H1 (cell line): Measurements from ENCODE around the gene LANCL2. TPM values are rescaled to one million over a fixed set of nuclear protein-coding genes. Genes with fewer than 3 reads are reported as not detected.

Experiments
- CTCF ChIA-PET: fragments of 300-600 bp; sonication (Branson Sonifier 250); formaldehyde crosslinking; loops from one replicate; lab custom pipeline; 2021; ENCODE audit not compliant: partially characterized antibody; lab: Charles Lee
- POLR2A ChIA-PET: fragments of 300-600 bp; sonication (Branson Sonifier 250); formaldehyde crosslinking; loops from one replicate; lab custom pipeline; 2021; ENCODE audit warnings: inconsistent platforms; ENCODE audit not compliant: partially characterized antibody; lab: Charles Lee
- DNase-seq, 2 experiments: peaks; one replicate each; pipeline versions ENCODE4 v3.0.0 to v3.0.0-alpha.2; 2010 to 2022; ENCODE audit warnings: low spot score in 2 of 2, low read depth in 1 of 2, mixed read lengths in 1 of 2
- FAIRE-seq: peaks from 2 replicates; lab custom pipeline; 2011; peaks lifted over from hg19 to GRCh38; lab: Jason Lieb, UNC
- H2AFZ ChIP-seq: 2 replicates; pipeline ENCODE4 v1.8.1; 2012; ENCODE audit warnings: low read length, inconsistent platforms
- H2AK5ac ChIP-seq: 2 replicates; pipeline ENCODE4 v1.6.1; 2013; ENCODE audit warnings: low read depth, low read length
- H2BK120ac ChIP-seq: replicated peaks from 2 replicates; pipeline ENCODE3; 2013; ENCODE audit warnings: low read depth, low read length, inconsistent platforms
- H2BK12ac ChIP-seq: 2 replicates; pipeline ENCODE4 v1.6.1; 2013; ENCODE audit warnings: low read depth, low read length
- H2BK15ac ChIP-seq: 2 replicates; pipeline ENCODE4 v1.6.1; 2013; ENCODE audit warnings: low read length
- H2BK20ac ChIP-seq: 2 replicates; pipeline ENCODE4 v1.6.1; 2013; ENCODE audit warnings: low read length
- H2BK5ac ChIP-seq: 2 replicates; pipeline ENCODE4 v1.6.1; 2013; ENCODE audit warnings: low read depth, low read length
- H3K14ac ChIP-seq: 2 replicates; pipeline ENCODE4 v1.6.1; 2013; ENCODE audit warnings: inconsistent platforms; ENCODE audit not compliant: insufficient read length
- H3K18ac ChIP-seq: 2 replicates; pipeline ENCODE4 v1.6.1; 2013; ENCODE audit warnings: low read length; ENCODE audit errors: extremely low read depth
- H3K23ac ChIP-seq: 2 replicates; pipeline ENCODE4 v1.6.1; 2013; ENCODE audit warnings: inconsistent platforms; ENCODE audit not compliant: insufficient read length
- H3K23me2 ChIP-seq: 2 replicates; pipeline ENCODE4 v1.6.1; 2013; ENCODE audit warnings: low read depth, low read length
- H3K27ac ChIP-seq: 2 replicates; pipeline ENCODE4 v1.6.1; 2011; ENCODE audit warnings: low read depth, low read length, inconsistent platforms
- H3K27me3 ChIP-seq, 4 experiments: replicated peaks in 1 of 4; 1 replicate in 1 of 4; 2 replicates in 3 of 4; pipeline versions ENCODE4 v1.6.1 to v1.8.1; 2011 to 2013; ENCODE audit warnings: low read length in 3 of 4, mild to moderate bottlenecking in 3 of 4, inconsistent platforms in 2 of 4, mixed read lengths in 2 of 4, moderate library complexity in 1 of 4; ENCODE audit not compliant: control insufficient read depth in 3 of 4, insufficient read depth in 3 of 4; ENCODE audit errors: extremely low read depth in 1 of 4
- H3K36me3 ChIP-seq, 4 experiments: 2 replicates each; pipeline versions ENCODE4 v1.6.1 to v1.8.1; 2011 to 2013; ENCODE audit warnings: mild to moderate bottlenecking in 4 of 4, low read length in 3 of 4, moderate library complexity in 2 of 4, control low read depth in 1 of 4, inconsistent platforms in 1 of 4; ENCODE audit not compliant: insufficient read depth in 4 of 4, control insufficient read depth in 2 of 4
- H3K4ac ChIP-seq: replicated peaks from 2 replicates; pipeline ENCODE3; 2013; ENCODE audit warnings: low read length, low read depth, mixed read lengths, inconsistent platforms; ENCODE audit not compliant: insufficient read length
- H3K4me1 ChIP-seq, 4 experiments: replicated peaks in 1 of 4; 1 replicate in 1 of 4; 2 replicates in 3 of 4; pipeline versions ENCODE4 v1.6.1 to v1.8.1; 2011 to 2013; ENCODE audit warnings: low read length in 3 of 4, inconsistent platforms in 2 of 4, mixed read lengths in 1 of 4; ENCODE audit not compliant: insufficient read depth in 4 of 4, control insufficient read depth in 3 of 4
- H3K4me2 ChIP-seq, 2 experiments: 2 replicates each; pipeline versions ENCODE4 v1.6.1 to v1.8.1; 2011 to 2013; ENCODE audit warnings: low read depth in 2 of 2, low read length in 2 of 2, control low read depth in 1 of 2, inconsistent platforms in 1 of 2, mild to moderate bottlenecking in 1 of 2; ENCODE audit not compliant: insufficient read depth in 1 of 2
- H3K4me3 ChIP-seq, 4 experiments: fragments of 200-600, 300-600 bp in 1 of 4; sonication (generic), shearing (Covaris generic), sonication (Bioruptor Twin) in 1 of 4; 2 replicates each; pipeline versions ENCODE4 v1.5.1 to v1.8.1; 2011 to 2016; ENCODE audit warnings: low read length in 4 of 4, low read depth in 3 of 4, control low read depth in 2 of 4, inconsistent platforms in 2 of 4, mild to moderate bottlenecking in 2 of 4, mixed read lengths in 1 of 4, moderate library complexity in 1 of 4; ENCODE audit not compliant: insufficient read depth in 2 of 4; ENCODE audit errors: extremely low read depth in 1 of 4
- H3K56ac ChIP-seq: replicated peaks from 2 replicates; pipeline ENCODE3; 2013; ENCODE audit warnings: low read depth, mild to moderate bottlenecking, mixed read lengths, low read length, inconsistent platforms; ENCODE audit not compliant: insufficient read length
- H3K79me1 ChIP-seq: 2 replicates; pipeline ENCODE4 v1.6.1; 2013; ENCODE audit warnings: low read depth, low read length, control low read depth
- H3K79me2 ChIP-seq, 2 experiments: 2 replicates each; pipeline versions ENCODE4 v1.6.1 to v1.8.1; 2012 to 2013; ENCODE audit warnings: low read length in 2 of 2, mild to moderate bottlenecking in 2 of 2, inconsistent platforms in 1 of 2; ENCODE audit not compliant: insufficient read depth in 2 of 2, control insufficient read depth in 1 of 2
- H3K9ac ChIP-seq, 4 experiments: replicated peaks in 1 of 4; 1 replicate in 1 of 4; 2 replicates in 3 of 4; pipeline versions ENCODE4 v1.6.1 to v1.8.1; 2011 to 2013; ENCODE audit warnings: low read depth in 3 of 4, low read length in 3 of 4, control low read depth in 2 of 4, mild to moderate bottlenecking in 2 of 4, moderate library complexity in 2 of 4, inconsistent platforms in 1 of 4; ENCODE audit errors: extremely low read depth in 1 of 4
- H3K9me3 ChIP-seq, 2 experiments: 2 replicates each; pipeline versions ENCODE4 v1.6.1 to v1.8.1; 2012 to 2013; ENCODE audit warnings: mild to moderate bottlenecking in 2 of 2, moderate library complexity in 2 of 2, control low read depth in 1 of 2, inconsistent platforms in 1 of 2, low read depth in 1 of 2, low read length in 1 of 2, mixed read lengths in 1 of 2; ENCODE audit not compliant: insufficient read depth in 2 of 2
- H4K20me1 ChIP-seq, 2 experiments: replicated peaks in 1 of 2; 2 replicates each; pipeline versions ENCODE3 to v1.8.1; 2011 to 2013; ENCODE audit warnings: inconsistent platforms in 2 of 2, low read length in 2 of 2, mild to moderate bottlenecking in 1 of 2; ENCODE audit not compliant: insufficient read depth in 2 of 2, control insufficient read depth in 1 of 2
- H4K5ac ChIP-seq: 2 replicates; pipeline ENCODE4 v1.6.1; 2013; ENCODE audit warnings: low read length, low read depth, mixed read lengths, inconsistent platforms; ENCODE audit not compliant: insufficient read length
- H4K8ac ChIP-seq: 2 replicates; pipeline ENCODE4 v1.8.0; 2013; ENCODE audit warnings: mild to moderate bottlenecking, moderate library complexity, low read length, inconsistent platforms; ENCODE audit not compliant: insufficient read depth; ENCODE audit errors: extremely low read depth
- H4K91ac ChIP-seq: replicated peaks from 2 replicates; pipeline ENCODE3; 2013; ENCODE audit warnings: low read length, mixed read lengths, inconsistent platforms; ENCODE audit not compliant: insufficient read length
- WGBS, 2 experiments: shearing (Covaris generic) in 1 of 2; methylation state at CpG; one replicate each; pipeline versions ENCODE4 v1.1.6 to v1.1.7; 2013 to 2015; ENCODE audit warnings: low lambda C conversion rate in 2 of 2, mixed read lengths in 2 of 2, inconsistent platforms in 1 of 2, low coverage in 1 of 2, missing lambda C conversion rate in 1 of 2; ENCODE audit not compliant: insufficient replicate concordance in 2 of 2, insufficient coverage in 1 of 2, insufficient read length in 1 of 2; ENCODE audit errors: extremely low coverage in 1 of 2, missing lambda C conversion rate in 1 of 2; 5-methylcytosine and 5-hydroxymethylcytosine counted together
- polyA plus RNA-seq, 7 experiments: library from polyadenylated mRNA; depleted of rRNA in 3 of 7; stranded (reverse) in 5 of 7; unstranded in 2 of 7; fragments of >200 nt in 5 of 7; fragments of 200-250 nt in 2 of 7; gene quantifications; 1 replicate in 5 of 7; 2 replicates in 1 of 7; 4 replicates in 1 of 7; pipeline versions ENCODE4 v1.2.1 to v1.2.3, GENCODE V29; 2011 to 2013; ENCODE audit warnings: missing spikeins in 2 of 7, mixed read lengths in 2 of 7
- total RNA-seq: library from RNA; stranded (reverse); fragmentation: NEBNext Ultra II Directional; extraction: Animal tissue kit (Norgen Biotek cat#: 25700); gene quantifications from 2 replicates; pipeline ENCODE4 v1.2.1, GENCODE V29; 2021

The LANCL2 gene
- total and polyA plus RNA-seq, 2 of the 8 experiments (the other 6 are each of a cell fraction or from before 2014, with no cell fraction given): 9.2 to 9.5 TPM

DNA sequence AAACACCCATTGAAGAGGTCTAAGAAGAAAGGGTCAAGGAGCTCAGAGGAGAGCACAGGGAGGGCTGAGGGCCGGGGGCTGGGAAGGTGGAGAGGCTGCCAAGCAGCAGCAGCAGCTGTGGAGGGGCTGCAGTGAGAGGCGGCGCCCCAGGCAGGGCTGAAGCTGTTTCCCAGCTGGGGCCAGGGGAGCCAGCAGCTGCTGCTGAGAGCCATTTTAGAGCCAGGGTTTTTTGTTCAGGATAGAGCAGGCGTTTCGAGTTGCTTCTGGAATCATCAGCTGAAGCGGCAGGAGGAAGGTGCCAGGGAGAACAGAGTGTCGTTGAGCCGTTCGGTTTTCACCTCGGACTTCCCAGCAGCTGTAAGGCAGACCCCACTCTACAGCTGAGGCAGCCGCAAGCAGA lies 62.7 kb downstream of the LANCL2 start:
- Histone ChIP-seq H4K8ac (no peak overlapping the region; the same call in 1 of the 2 replicates), H2BK120ac (no peak overlapping the region), H3K56ac (no peak overlapping the region), H2BK20ac (no peak overlapping the region), H3K79me2 (no peaks in the 10 kb centered on the region), H3K23ac (no peak overlapping the region), H2BK12ac (no peak overlapping the region), H3K4ac (no peak overlapping the region), H3K18ac (no peak overlapping the region), H2BK5ac (no peak overlapping the region), H2AFZ (no peak overlapping the region), H2BK15ac (no peak overlapping the region), H3K27me3 (no peaks in the 10 kb centered on the region), H2AK5ac (no peak overlapping the region), H4K5ac (no peak overlapping the region), H3K9me3 (no peaks in the 10 kb centered on the region; a peak in 1 of 4 replicates), H3K79me1 (no peaks in the 10 kb centered on the region), H3K23me2 (no peaks in the 10 kb centered on the region), H3K14ac (no peak overlapping the region), H3K27ac (no peak overlapping the region), H4K20me1 (no peaks in the 10 kb centered on the region), H3K4me2 (no peak overlapping the region), H3K9ac (no peak overlapping the region), H3K36me3 (no peaks in the 10 kb centered on the region; a peak in 1 of 8 replicates), H3K4me3 (no peak overlapping the region), H3K4me1 (peaks cover 0 to 2% (median under 1%) of the 10 kb centered on the region in 4 experiments; a peak in 1 of 7 replicates), H4K91ac (no peak overlapping the region)
- WGBS, 2 experiments: 88% methylated on average over 10 of the region's 11 CpGs; no CpG with 5 or more reads in 1 of the 2 experiments
- POLR2A ChIA-PET: interaction anchor here (3.2 kb wide), 1 partner anchor 62 kb away, joined by 10 read pairs; no protein-coding TSS in a partner anchor
- CTCF ChIA-PET: interaction anchor here (0.5 to 1.6 kb wide), 4 partner anchors 12 to 747 kb away, joined by 3 to 6 read pairs (median 4); no protein-coding TSS in a partner anchor
- DNase-seq (no peak), FAIRE-seq (no peak)
